Caco-2 (cell line): Measurements from ENCODE around the gene OSBPL1A. TPM values are rescaled to one million over a fixed set of nuclear protein-coding genes. Genes with fewer than 3 reads are reported as not detected.
A peak's percentile ranks its signal among the peaks of the same experiment; 100 is the strongest.

Experiments used
- BruUV-seq: library from RNA; stranded (reverse); fragments of 400-500 nt; replicated peaks from 2 replicates; lab custom pipeline; 2021; lab: Mats Ljungman, UMichigan
- CTCF ChIA-PET: fragments of 300-600 bp; sonication (Branson Sonifier 250); formaldehyde crosslinking; loops from one replicate; lab custom pipeline; 2022; ENCODE audit warnings: antibody characterized with exemption; lab: Charles Lee
- POLR2A ChIA-PET: fragments of 300-600 bp; sonication (Branson Sonifier 250); formaldehyde crosslinking; loops from one replicate; lab custom pipeline; 2022; ENCODE audit warnings: antibody characterized with exemption; lab: Charles Lee
- DNase-seq, 2 experiments: peaks; one replicate each; pipeline versions ENCODE4 v3.0.0 to v3.0.0-alpha.2; 2020 to 2022
- H3K27me3 ChIP-seq: replicated peaks from 2 replicates; pipeline ENCODE4 v1.6.0; 2011; ENCODE audit warnings: low read length; ENCODE audit not compliant: control insufficient read depth, insufficient read depth
- H3K36me3 ChIP-seq: 2 replicates; pipeline ENCODE4 v1.5.1; 2011; ENCODE audit warnings: low read length; ENCODE audit not compliant: control insufficient read depth, insufficient read depth
- H3K4me1 ChIP-seq: fragments of 250-450 bp; sonication (Bioruptor Pico); 2 replicates; pipeline ENCODE4 v1.5.1; 2020; ENCODE audit warnings: mild to moderate bottlenecking
- H3K4me3 ChIP-seq: 2 replicates; pipeline ENCODE4 v1.5.1; 2011; ENCODE audit warnings: low read depth, mild to moderate bottlenecking, control low read depth, low read length
- H3K9me3 ChIP-seq: fragments of 250-450 bp; sonication (Bioruptor Pico); 2 replicates; pipeline ENCODE4 v1.5.1; 2020; ENCODE audit warnings: mild to moderate bottlenecking, moderate library complexity
- H3K27ac Mint-ChIP-seq: one replicate; pipeline ENCODE4 v1.8.0; 2022; ENCODE audit warnings: mixed read lengths; ENCODE audit not compliant: unreplicated experiment
- H3K27me3 Mint-ChIP-seq: one replicate; pipeline ENCODE4 v1.8.0; 2022; ENCODE audit warnings: mixed read lengths; ENCODE audit not compliant: insufficient read depth, unreplicated experiment
- H3K36me3 Mint-ChIP-seq: one replicate; pipeline ENCODE4 v1.8.0; 2022; ENCODE audit warnings: mild to moderate bottlenecking, mixed read lengths; ENCODE audit not compliant: insufficient read depth, unreplicated experiment
- H3K4me1 Mint-ChIP-seq: one replicate; pipeline ENCODE4 v1.8.0; 2022; ENCODE audit warnings: low read depth, mixed read lengths; ENCODE audit not compliant: unreplicated experiment
- H3K4me3 Mint-ChIP-seq: one replicate; pipeline ENCODE4 v1.8.0; 2022; ENCODE audit warnings: mild to moderate bottlenecking, moderate library complexity, mixed read lengths; ENCODE audit not compliant: unreplicated experiment
- H3K9me3 Mint-ChIP-seq: one replicate; pipeline ENCODE4 v1.8.0; 2022; ENCODE audit warnings: mixed read lengths; ENCODE audit not compliant: unreplicated experiment
- intact Hi-C: fragments of 100-400 bp; cut with micrococcal nuclease; formaldehyde crosslinking; loops from one replicate; pipeline ENCODE4 v1.10.0; 2022; ENCODE audit not compliant: unreplicated experiment
- total RNA-seq: library from RNA; stranded (reverse); gene quantifications from 2 replicates; pipeline ENCODE4 v1.2.3, GENCODE V29; 2022
- TF ChIP-seq, protein P1 (sequence below), 2 experiments: fragments of 200-600 bp in 1 of 2; IDR thresholded peaks; 1 replicate in 1 of 2; 2 replicates in 1 of 2; pipeline versions ENCODE4 v1.5.1 to v1.8.0; 2011 to 2022; ENCODE audit warnings: antibody characterized with exemption in 1 of 2, control low read depth in 1 of 2, inconsistent platforms in 1 of 2, low read depth in 1 of 2, low read length in 1 of 2, mild to moderate bottlenecking in 1 of 2, moderate library complexity in 1 of 2; ENCODE audit not compliant: insufficient read depth in 1 of 2, severe bottlenecking in 1 of 2, unreplicated experiment in 1 of 2

Gene OSBPL1A
- total RNA-seq, 1 experiment from 2014 or later, result 15.7 TPM

DNA sequence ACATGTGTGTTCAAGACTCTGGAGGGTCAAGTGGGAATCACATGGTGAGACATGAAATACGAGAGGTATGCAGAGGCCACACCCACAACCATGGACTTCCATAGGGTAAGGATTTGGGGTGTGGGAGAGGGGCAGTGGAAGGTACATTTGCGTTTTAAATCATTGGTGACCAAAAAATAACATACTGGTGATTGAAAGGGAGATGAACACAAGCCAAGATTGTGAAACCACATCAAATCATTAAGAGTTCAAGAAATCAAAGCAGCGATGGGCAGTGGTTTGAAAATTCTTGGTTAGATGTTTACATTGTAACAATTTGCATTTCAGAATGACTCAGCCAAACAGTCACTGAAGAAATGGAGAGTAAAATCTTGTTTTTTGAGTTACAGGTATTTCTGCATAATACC lies 260.7 kb downstream of the OSBPL1A start:
- Mint-ChIP-seq H3K27me3 (no peaks in the 10 kb centered on the region), H3K9me3 (no peaks in the 10 kb centered on the region), H3K27ac (no peak overlapping the region), H3K36me3 (peaks cover 7% of the 10 kb centered on the region), H3K4me3 (peak overlapping the region; percentile 24), H3K4me1 (no peaks in the 10 kb centered on the region)
- intact Hi-C loops, result no loop called here
- no peaks in the 10 kb centered on the region for H3K9me3 ChIP-seq
- no peaks in the 10 kb centered on the region for H3K36me3 ChIP-seq
- no peaks in the 10 kb centered on the region for H3K4me1 ChIP-seq
- no peaks in the 10 kb centered on the region for H3K27me3 ChIP-seq
- BruUV-seq, result no TSS peak
- TF ChIP-seq, protein P1, sequence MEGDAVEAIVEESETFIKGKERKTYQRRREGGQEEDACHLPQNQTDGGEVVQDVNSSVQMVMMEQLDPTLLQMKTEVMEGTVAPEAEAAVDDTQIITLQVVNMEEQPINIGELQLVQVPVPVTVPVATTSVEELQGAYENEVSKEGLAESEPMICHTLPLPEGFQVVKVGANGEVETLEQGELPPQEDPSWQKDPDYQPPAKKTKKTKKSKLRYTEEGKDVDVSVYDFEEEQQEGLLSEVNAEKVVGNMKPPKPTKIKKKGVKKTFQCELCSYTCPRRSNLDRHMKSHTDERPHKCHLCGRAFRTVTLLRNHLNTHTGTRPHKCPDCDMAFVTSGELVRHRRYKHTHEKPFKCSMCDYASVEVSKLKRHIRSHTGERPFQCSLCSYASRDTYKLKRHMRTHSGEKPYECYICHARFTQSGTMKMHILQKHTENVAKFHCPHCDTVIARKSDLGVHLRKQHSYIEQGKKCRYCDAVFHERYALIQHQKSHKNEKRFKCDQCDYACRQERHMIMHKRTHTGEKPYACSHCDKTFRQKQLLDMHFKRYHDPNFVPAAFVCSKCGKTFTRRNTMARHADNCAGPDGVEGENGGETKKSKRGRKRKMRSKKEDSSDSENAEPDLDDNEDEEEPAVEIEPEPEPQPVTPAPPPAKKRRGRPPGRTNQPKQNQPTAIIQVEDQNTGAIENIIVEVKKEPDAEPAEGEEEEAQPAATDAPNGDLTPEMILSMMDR (IDR thresholded peaks at IDR 0.05; ENCODE audit: insufficient read depth in 1 of 2, low read depth in 1 of 2, low read length in 1 of 2, severe bottlenecking in 1 of 2, unreplicated experiment in 1 of 2), result no peak
- H3K4me3 ChIP-seq, result no peak overlapping the region
- POLR2A ChIA-PET, result no interaction called here
- no peak for DNase-seq
- CTCF ChIA-PET, result no interaction called here

DNA sequence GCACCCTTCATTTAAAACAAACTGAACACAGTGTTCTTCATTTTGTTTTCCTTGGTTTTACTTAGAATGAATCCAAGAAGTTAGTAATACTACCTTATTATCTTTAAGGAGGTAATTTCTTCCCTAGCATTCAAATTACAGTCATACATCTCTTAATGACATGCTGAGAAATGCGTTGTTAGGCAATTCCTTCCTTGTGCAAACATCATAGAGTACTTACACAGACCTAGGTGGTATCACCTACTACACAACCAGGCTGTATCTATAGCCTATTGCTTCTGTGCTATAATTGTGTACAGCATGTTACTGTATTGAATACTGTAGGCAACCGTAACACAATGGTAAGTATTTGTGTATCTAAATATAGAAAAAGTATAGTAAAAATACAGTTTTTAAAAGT lies 267.1 kb downstream of the OSBPL1A start:
- Mint-ChIP-seq H3K4me3 (no peak overlapping the region), H3K27ac (no peak overlapping the region), H3K9me3 (no peaks in the 10 kb centered on the region), H3K36me3 (no peaks in the 10 kb centered on the region), H3K27me3 (no peaks in the 10 kb centered on the region), H3K4me1 (peaks cover 5% of the 10 kb centered on the region)
- H3K9me3 ChIP-seq, result no peaks in the 10 kb centered on the region
- H3K36me3 ChIP-seq, result no peaks in the 10 kb centered on the region
- no peaks in the 10 kb centered on the region for H3K27me3 ChIP-seq
- H3K4me1 ChIP-seq, result no peaks in the 10 kb centered on the region
- intact Hi-C loops, result no loop called here
- no peak for DNase-seq
- H3K4me3 ChIP-seq, result no peak overlapping the region
- BruUV-seq, result no TSS peak
- ChIA-PET CTCF (no interaction called here), POLR2A (no interaction called here)
- TF ChIP-seq, protein P1 (IDR thresholded peaks at IDR 0.05; ENCODE audit: insufficient read depth in 1 of 2, low read depth in 1 of 2, low read length in 1 of 2, severe bottlenecking in 1 of 2, unreplicated experiment in 1 of 2), result no peak

DNA sequence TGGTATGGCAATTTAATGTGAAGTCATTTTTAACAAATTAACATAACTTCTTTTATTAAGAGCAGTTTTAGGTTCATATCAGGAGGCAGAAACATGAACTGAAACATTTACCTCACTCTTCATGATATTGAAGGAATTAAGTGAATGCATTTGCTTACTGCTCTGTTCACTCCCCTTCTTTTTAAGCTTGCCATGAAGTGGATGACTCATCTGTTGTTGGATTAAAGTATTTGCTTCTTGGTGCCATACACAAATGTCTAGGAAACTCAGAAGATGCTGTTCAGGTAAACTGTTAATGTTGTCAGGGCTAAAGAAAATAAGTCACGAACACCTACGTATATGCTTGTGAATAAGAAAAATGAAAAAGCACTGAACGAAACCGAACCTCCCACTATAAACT lies 268.9 kb downstream of the OSBPL1A start:
- Mint-ChIP-seq H3K4me3 (no peak overlapping the region), H3K36me3 (no peaks in the 10 kb centered on the region), H3K27me3 (no peaks in the 10 kb centered on the region), H3K27ac (no peak overlapping the region), H3K4me1 (peaks cover 5% of the 10 kb centered on the region), H3K9me3 (no peaks in the 10 kb centered on the region)
- no peaks in the 10 kb centered on the region for H3K36me3 ChIP-seq
- no peak overlapping the region for H3K4me3 ChIP-seq
- no TSS peak for BruUV-seq
- no peak for DNase-seq
- no peaks in the 10 kb centered on the region for H3K27me3 ChIP-seq
- no peaks in the 10 kb centered on the region for H3K9me3 ChIP-seq
- ChIA-PET POLR2A (no interaction called here), CTCF (no interaction called here)
- H3K4me1 ChIP-seq, result no peaks in the 10 kb centered on the region
- TF ChIP-seq, protein P1 (IDR thresholded peaks at IDR 0.05; ENCODE audit: insufficient read depth in 1 of 2, low read depth in 1 of 2, low read length in 1 of 2, severe bottlenecking in 1 of 2, unreplicated experiment in 1 of 2), result no peak
- intact Hi-C loops, result no loop called here
